Heart right ventricle (tissue), 16 donors: ENCODE measurements around the gene CEP112. TPM values are rescaled to one million over a fixed set of nuclear protein-coding genes. Genes with fewer than 3 reads are reported as not detected.

Source experiments
- ATAC-seq, 8 donors: fragments of 200-7000 bp; cut with Tn5 transposase; one replicate each; pipeline ENCODE4 v1.9.1; 2020; ENCODE audit warnings: mild to moderate bottlenecking in 8 of 8, moderate library complexity in 8 of 8, moderate number of reproducible peaks in 1 of 8
- DNase-seq, 2 donors: peaks; one replicate each; pipeline ENCODE4 v3.0.0-alpha.2; 2020
- H3K27ac ChIP-seq, 10 donors: fragments of 200-600 bp; sonication (generic) in 2 of 10; one replicate each; pipeline versions ENCODE4 v1.5.0 to v1.8.0; 2020 to 2022; ENCODE audit warnings: mild to moderate bottlenecking in 3 of 10
- H3K27me3 ChIP-seq, 7 donors: fragments of 200-600 bp; one replicate each; pipeline ENCODE4 v1.8.0; 2021 to 2022; ENCODE audit warnings: mild to moderate bottlenecking in 2 of 7
- H3K36me3 ChIP-seq, 9 donors: fragments of 200-600 bp; sonication (generic) in 1 of 9; one replicate each; pipeline versions ENCODE4 v1.5.0 to v1.8.0; 2020 to 2022; ENCODE audit warnings: mild to moderate bottlenecking in 2 of 9
- H3K4me1 ChIP-seq, 9 donors: fragments of 200-600 bp; sonication (generic) in 1 of 9; one replicate each; pipeline versions ENCODE4 v1.5.0 to v1.8.0; 2020 to 2022; ENCODE audit warnings: mild to moderate bottlenecking in 4 of 9
- H3K4me3 ChIP-seq, 10 donors: fragments of 200-600 bp; sonication (generic) in 2 of 10; one replicate each; pipeline versions ENCODE4 v1.5.0 to v1.8.0; 2020 to 2022; ENCODE audit warnings: mild to moderate bottlenecking in 7 of 10, moderate library complexity in 2 of 10
- H3K9me3 ChIP-seq, 11 donors: fragments of 200-600 bp in 10 of 11; sonication (generic) in 2 of 11; one replicate each; pipeline versions ENCODE4 v1.5.0 to v1.8.0; 2013 to 2022; ENCODE audit warnings: mild to moderate bottlenecking in 2 of 11, control low read depth in 1 of 11, moderate library complexity in 1 of 11
- CTCF ChIP-seq, 9 donors: fragments of 200-600 bp; sonication (generic) in 2 of 9; IDR thresholded peaks; one replicate each; pipeline versions ENCODE4 v1.5.0 to v1.8.0; 2021 to 2022; ENCODE audit warnings: antibody characterized with exemption in 9 of 9, mild to moderate bottlenecking in 5 of 9, moderate library complexity in 1 of 9
- WGBS, 2 donors: extraction: QIAGEN DNeasy Blood & Tissue Kit; methylation state at CpG; one replicate each; pipeline ENCODE4 v1.1.7; 2013; ENCODE audit warnings: inconsistent platforms in 1 of 2; 5-methylcytosine and 5-hydroxymethylcytosine counted together
- intact Hi-C, 10 donors: fragments of 100-400 bp; cut with DNase I; formaldehyde crosslinking; loops; one replicate each; pipeline versions ENCODE4 v1.11.1 to v1.14.2; 2022
- polyA plus RNA-seq, 2 donors: library from polyadenylated mRNA; stranded (reverse); fragments of 200-250 nt; gene quantifications; one replicate each; pipeline ENCODE4 v1.2.3, GENCODE V29; 2013
- total RNA-seq, 10 donors: library from RNA; stranded (reverse); fragmentation: NEBNext Ultra II Directional in 3 of 10; extraction: Animal tissue kit (Norgen Biotek cat#: 25700) in 3 of 10; gene quantifications; one replicate each; pipeline versions ENCODE4 v1.2.1 to v1.2.4, GENCODE V29; 2021 to 2023
- donor health status: Arrhythmogenic right ventricular cardiomyopathy.
- donor health status: ischemic (EF 13 %, LVEDD 7.1; RV severe dilation, severe dysfunction).
- donor health status: healthy with polysubstance abuse.
- donor health status: DM: no; HTN: yes; CAD: no.
- donor health status: DM: no; HTN: no; CAD: no.
- donor health status: ischemic (EF 25% LVEDD 6.9; RV normal size, moderate dysfunction).
- donor health status: ischemic (EF 25% LVEDD 5.7; RV mildly dilated, moderate dysfunction).
- donor health status: healthy.
- donor health status: DM: yes; HTN: yes; CAD: no.
- donor health status: Ischemic cardiomyopathy.
- donor health status: ischemic (EF 35%, LVEDD 5.7; RV mildly dilated, moderate dysfunction).
- donor health status: nonischemic (EF 11% LVEDD 7.7; RV severe dilation, severe dysfunction).
- donor health status: DM: yes; HTN: yes; CAD: no.
- donor health status: PGD.
- donor health status: ischemic (EF 29% LVEDD 5.4; RV normal size, mild dysfunction).
- donor health status: nonischemic (EF 23%, LVEDD 6.1; RV moderate dilation, normal function).

CEP112 gene
- total and polyA plus RNA-seq, 12 donors: 6.7 to 30.0 (median 16.3) TPM

- ATAC-seq (no peak), DNase-seq (no peak)
- no peak overlapping the region for H3K27ac ChIP-seq
- H3K9me3 ChIP-seq: peaks cover 0 to 8% (median 0%) of the 10 kb centered on the region in 11 donors
- TF ChIP-seq CTCF (IDR thresholded peaks at IDR 0.05): no peak
- intact Hi-C loops: no loop called here
- no peaks in the 10 kb centered on the region for H3K36me3 ChIP-seq
- H3K4me3 ChIP-seq: no peak overlapping the region
- 87 to 91% methylated on average over 7 of the region's 7 CpGs for WGBS, 2 donors
- no peaks in the 10 kb centered on the region for H3K4me1 ChIP-seq
- H3K27me3 ChIP-seq: no peaks in the 10 kb centered on the region
Observed at GRCh38 chr17:65670667-65671371, 521.1 kb downstream of the CEP112 start.

- intact Hi-C loops: loop anchor here in 2 of 10 donors (2.0 to 10.0 kb wide), 2 partner anchors 57 to 69 kb away; no protein-coding TSS in a partner anchor
- ATAC-seq: no peak
- WGBS, 2 donors: 87 to 88% methylated on average over 5 of the region's 5 CpGs
Observed at GRCh38 chr17:65668211-65668610, 523.7 kb downstream of the CEP112 start.

GRCh38 chr17:65667656-65668055 lies 524.3 kb downstream of the CEP112 start:
- Histone ChIP-seq H3K27me3 (no peaks in the 10 kb centered on the region), H3K4me1 (no peaks in the 10 kb centered on the region), H3K36me3 (no peaks in the 10 kb centered on the region), H3K4me3 (no peak overlapping the region), H3K27ac (no peak overlapping the region), H3K9me3 (no peaks in the 10 kb centered on the region)
- intact Hi-C loops: loop anchor here in 2 of 10 donors (2.0 to 10.0 kb wide), 2 partner anchors 57 to 69 kb away; no protein-coding TSS in a partner anchor
- DNase-seq (no peak), ATAC-seq (no peak)
- TF ChIP-seq CTCF (IDR thresholded peaks at IDR 0.05): no peak
- 97% methylated on average over 8 of the region's 8 CpGs for WGBS, 2 donors

More at GRCh38 chr17:65668211-65668610, 523.7 kb downstream of the CEP112 start:
- Histone ChIP-seq H3K9me3 (no peaks in the 10 kb centered on the region), H3K36me3 (no peaks in the 10 kb centered on the region), H3K27ac (no peak overlapping the region), H3K27me3 (no peaks in the 10 kb centered on the region), H3K4me1 (no peaks in the 10 kb centered on the region), H3K4me3 (no peak overlapping the region)
- no peak for TF ChIP-seq CTCF (IDR thresholded peaks at IDR 0.05)
- no peak for DNase-seq

GRCh38 chr17:65666876-65667321 lies 525.0 kb downstream of the CEP112 start:
- ATAC-seq (no peak), DNase-seq (no peak)
- no peaks in the 10 kb centered on the region for H3K27me3 ChIP-seq
- H3K27ac ChIP-seq: no peak overlapping the region
- WGBS, 2 donors: 94 to 95% methylated on average over 1 of the region's 1 CpG
- no peak overlapping the region for H3K4me3 ChIP-seq
- intact Hi-C loops: loop anchor here in 1 of 10 donors (10.0 kb wide), 1 partner anchor 58 kb away; no protein-coding TSS in a partner anchor
- H3K4me1 ChIP-seq: no peaks in the 10 kb centered on the region
- no peak for TF ChIP-seq CTCF (IDR thresholded peaks at IDR 0.05)
- H3K9me3 ChIP-seq: no peaks in the 10 kb centered on the region
- no peaks in the 10 kb centered on the region for H3K36me3 ChIP-seq
